Gastrocnemius medialis (tissue), 4 donors: ENCODE data around the gene ALDH3A1.

Experiments
- CTCF ChIP-seq, 5 experiments: fragments of 450-650 bp in 3 of 5; fragments of 200-600 bp in 2 of 5; sonication (generic) in 2 of 5; IDR thresholded peaks in 4 of 5; conservative IDR thresholded peaks in 1 of 5; 1 replicate in 4 of 5; 2 replicates in 1 of 5; pipeline ENCODE4 v1.5.1; 2016 to 2019; ENCODE audit warnings: antibody characterized with exemption in 5 of 5, mild to moderate bottlenecking in 3 of 5, moderate library complexity in 3 of 5
- POLR2A ChIP-seq, 2 donors: fragments of 450-650 bp; IDR thresholded peaks; one replicate each; pipeline ENCODE4 v1.6.1; 2017; ENCODE audit warnings: antibody characterized with exemption in 2 of 2, mild to moderate bottlenecking in 2 of 2, moderate library complexity in 2 of 2

GRCh38 chr17:19741832-19742457 is 6.2 kb downstream of the ALDH3A1 start:
- TF ChIP-seq POLR2A (IDR thresholded peaks at IDR 0.05), result no peak
- TF ChIP-seq CTCF (IDR thresholded peaks at IDR 0.05 in 4 of 5, conservative IDR thresholded peaks at IDR 0.05 in 1 of 5), result no peak
